Loucy (cell line): Measurements from ENCODE around the gene TNFRSF19.

Source experiments
- CTCF ChIP-seq: fragments of 200-600 bp; sonication (generic); conservative IDR thresholded peaks from 2 replicates; pipeline ENCODE4 v1.5.1; 2014; ENCODE audit warnings: mild to moderate bottlenecking, antibody characterized with exemption, low read length
- EZH2phosphoT487 ChIP-seq: fragments of 200-600 bp; IDR thresholded peaks from 2 replicates; pipeline ENCODE4 v1.6.1; 2018; ENCODE audit warnings: antibody characterized with exemption, mild to moderate bottlenecking, moderate library complexity, borderline replicate concordance

GRCh38 chr13:23609874-23610576 lies 39.8 kb downstream of the TNFRSF19 start:
- no peak for TF ChIP-seq CTCF
- no peak for TF ChIP-seq EZH2phosphoT487
